Testis (tissue), 2 donors: Measurements from ENCODE around the gene SLC6A19.

Experiments
- POLR2A ChIP-seq: fragments of 450-650 bp; IDR thresholded peaks from one replicate; pipeline ENCODE4 v1.6.1; 2017; ENCODE audit warnings: antibody characterized with exemption, mild to moderate bottlenecking, moderate library complexity
- TF ChIP-seq, protein P1 (sequence below), 3 experiments: fragments of 450-650 bp in 2 of 3; fragments of 200-600 bp in 1 of 3; sonication (generic) in 1 of 3; IDR thresholded peaks; one replicate each; pipeline ENCODE4 v1.5.1; 2016 to 2019; ENCODE audit warnings: antibody characterized with exemption in 3 of 3, mild to moderate bottlenecking in 2 of 3, moderate library complexity in 1 of 3

- no peak for TF ChIP-seq POLR2A
- TF ChIP-seq, protein P1, sequence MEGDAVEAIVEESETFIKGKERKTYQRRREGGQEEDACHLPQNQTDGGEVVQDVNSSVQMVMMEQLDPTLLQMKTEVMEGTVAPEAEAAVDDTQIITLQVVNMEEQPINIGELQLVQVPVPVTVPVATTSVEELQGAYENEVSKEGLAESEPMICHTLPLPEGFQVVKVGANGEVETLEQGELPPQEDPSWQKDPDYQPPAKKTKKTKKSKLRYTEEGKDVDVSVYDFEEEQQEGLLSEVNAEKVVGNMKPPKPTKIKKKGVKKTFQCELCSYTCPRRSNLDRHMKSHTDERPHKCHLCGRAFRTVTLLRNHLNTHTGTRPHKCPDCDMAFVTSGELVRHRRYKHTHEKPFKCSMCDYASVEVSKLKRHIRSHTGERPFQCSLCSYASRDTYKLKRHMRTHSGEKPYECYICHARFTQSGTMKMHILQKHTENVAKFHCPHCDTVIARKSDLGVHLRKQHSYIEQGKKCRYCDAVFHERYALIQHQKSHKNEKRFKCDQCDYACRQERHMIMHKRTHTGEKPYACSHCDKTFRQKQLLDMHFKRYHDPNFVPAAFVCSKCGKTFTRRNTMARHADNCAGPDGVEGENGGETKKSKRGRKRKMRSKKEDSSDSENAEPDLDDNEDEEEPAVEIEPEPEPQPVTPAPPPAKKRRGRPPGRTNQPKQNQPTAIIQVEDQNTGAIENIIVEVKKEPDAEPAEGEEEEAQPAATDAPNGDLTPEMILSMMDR (IDR thresholded peaks at IDR 0.05): no peak
Measured at GRCh38 chr5:1202798-1203185, 1.4 kb downstream of the SLC6A19 start.
